MM.1S (cell line): ENCODE results near the gene BCL2.

Source experiments
- CTCF ChIP-seq: fragments of 300-600 bp; sonication (generic); IDR thresholded peaks from 2 replicates; pipeline ENCODE4 v1.5.1; 2016; ENCODE audit warnings: antibody characterized with exemption, low read length, mixed read lengths
- EZH2 ChIP-seq: fragments of 300-600 bp; sonication (generic); optimal IDR thresholded peaks from 2 replicates; pipeline ENCODE3; 2017; ENCODE audit warnings: low read depth, mild to moderate bottlenecking, antibody characterized with exemption, low read length, mixed read lengths
- EZH2phosphoT487 ChIP-seq: fragments of 300-600 bp; sonication (generic); IDR thresholded peaks from 2 replicates; pipeline ENCODE4 v1.6.1; 2018; ENCODE audit warnings: antibody characterized with exemption, low read length

GRCh38 chr18:63273222-63273927 lies 46.2 kb downstream of the BCL2 start:
- TF ChIP-seq CTCF (no peak), EZH2 (no peak), EZH2phosphoT487 (no peak)
